WI38 (cell line): ENCODE measurements around the gene VWA8.

ENCODE experiments used
- H3K4me3 ChIP-seq: 2 replicates; pipeline ENCODE4 v1.5.1; 2011; ENCODE audit warnings: low read depth, mild to moderate bottlenecking, control low read depth, low read length
- TF ChIP-seq, protein P1 (sequence below): IDR thresholded peaks from 2 replicates; pipeline ENCODE4 v1.5.1; 2012; ENCODE audit warnings: low read depth, mild to moderate bottlenecking, control low read depth, low read length

Gene VWA8

DNA sequence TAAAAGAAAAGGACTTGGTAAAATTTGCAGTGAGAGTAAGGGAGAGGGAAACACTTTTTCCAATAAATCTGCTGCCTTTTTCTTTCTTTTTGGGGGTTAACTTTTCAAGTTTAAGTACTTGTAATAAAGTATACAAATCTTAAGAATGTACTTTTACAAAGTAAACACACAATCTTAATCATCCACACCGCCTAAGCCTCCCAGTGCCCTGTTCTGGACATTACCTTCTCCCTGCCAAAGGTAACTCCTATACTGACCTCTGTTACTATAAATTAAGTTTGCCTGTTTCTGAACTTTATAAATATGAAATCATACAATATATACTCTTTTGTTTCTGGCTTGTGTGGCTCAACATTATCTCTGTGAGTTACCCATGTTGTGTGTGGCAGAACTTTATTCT lies 365.6 kb downstream of the VWA8 start:
- TF ChIP-seq, protein P1, sequence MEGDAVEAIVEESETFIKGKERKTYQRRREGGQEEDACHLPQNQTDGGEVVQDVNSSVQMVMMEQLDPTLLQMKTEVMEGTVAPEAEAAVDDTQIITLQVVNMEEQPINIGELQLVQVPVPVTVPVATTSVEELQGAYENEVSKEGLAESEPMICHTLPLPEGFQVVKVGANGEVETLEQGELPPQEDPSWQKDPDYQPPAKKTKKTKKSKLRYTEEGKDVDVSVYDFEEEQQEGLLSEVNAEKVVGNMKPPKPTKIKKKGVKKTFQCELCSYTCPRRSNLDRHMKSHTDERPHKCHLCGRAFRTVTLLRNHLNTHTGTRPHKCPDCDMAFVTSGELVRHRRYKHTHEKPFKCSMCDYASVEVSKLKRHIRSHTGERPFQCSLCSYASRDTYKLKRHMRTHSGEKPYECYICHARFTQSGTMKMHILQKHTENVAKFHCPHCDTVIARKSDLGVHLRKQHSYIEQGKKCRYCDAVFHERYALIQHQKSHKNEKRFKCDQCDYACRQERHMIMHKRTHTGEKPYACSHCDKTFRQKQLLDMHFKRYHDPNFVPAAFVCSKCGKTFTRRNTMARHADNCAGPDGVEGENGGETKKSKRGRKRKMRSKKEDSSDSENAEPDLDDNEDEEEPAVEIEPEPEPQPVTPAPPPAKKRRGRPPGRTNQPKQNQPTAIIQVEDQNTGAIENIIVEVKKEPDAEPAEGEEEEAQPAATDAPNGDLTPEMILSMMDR = no peak
- no peak overlapping the region for H3K4me3 ChIP-seq

DNA sequence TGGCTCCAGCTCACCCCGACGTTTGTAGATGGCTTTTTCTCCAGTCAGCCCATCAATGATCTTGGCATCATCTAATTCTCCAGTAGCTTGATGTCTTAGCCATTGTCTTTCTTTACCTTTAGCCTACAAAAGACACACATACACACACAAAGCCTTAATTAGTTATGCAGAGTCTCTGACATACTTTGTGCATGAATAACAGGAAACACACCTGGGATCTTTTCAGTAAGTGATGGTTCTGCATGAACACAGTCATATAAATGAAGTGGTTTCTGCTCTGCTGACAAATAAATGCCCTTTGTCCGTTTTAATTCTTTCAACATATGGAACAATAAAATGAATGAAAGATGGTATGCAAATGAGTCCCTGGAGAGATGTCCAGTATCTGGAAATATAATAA lies 370.3 kb downstream of the VWA8 start:
- TF ChIP-seq, protein P1 = no peak
- no peak overlapping the region for H3K4me3 ChIP-seq

GRCh38 chr13:41590122-41590521 lies 370.8 kb downstream of the VWA8 start:
- TF ChIP-seq, protein P1 = no peak
- no peak overlapping the region for H3K4me3 ChIP-seq

- TF ChIP-seq, protein P1 = no peak
- H3K4me3 ChIP-seq = no peak overlapping the region
These were observed 371.5 kb downstream of the VWA8 start for GRCh38 chr13:41589434-41589833.

DNA sequence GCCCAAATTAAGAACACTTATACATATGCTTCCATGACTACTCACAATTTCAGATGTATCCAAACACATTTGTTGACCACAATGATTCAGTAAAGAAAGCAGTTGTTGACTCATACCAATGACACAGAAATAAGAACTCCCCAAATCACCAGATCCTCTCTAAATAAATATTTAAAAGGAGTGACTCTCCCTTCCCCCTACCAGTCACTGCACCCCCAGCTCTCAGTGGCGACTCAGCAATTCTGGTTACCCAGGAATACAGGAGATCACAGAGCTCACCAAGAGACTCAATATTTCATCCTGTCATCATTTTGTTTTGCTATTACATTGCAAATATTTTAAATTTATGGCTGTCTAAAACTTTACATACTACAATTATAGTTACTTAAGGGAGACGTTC lies 372.0 kb downstream of the VWA8 start:
- TF ChIP-seq, protein P1 = no peak
- no peak overlapping the region for H3K4me3 ChIP-seq

GRCh38 chr13:41588448-41588847 lies 372.5 kb downstream of the VWA8 start:
- no peak overlapping the region for H3K4me3 ChIP-seq
- TF ChIP-seq, protein P1 = no peak

GRCh38 chr13:41587490-41587889 lies 373.4 kb downstream of the VWA8 start:
- TF ChIP-seq, protein P1 = no peak
- H3K4me3 ChIP-seq = no peak overlapping the region
